Common myeloid progenitor, CD34-positive (primary cell): Measurements from ENCODE around the gene CSF1R.
A peak's percentile ranks its signal among the peaks of the same experiment; 100 is the strongest.

Source experiments
- CTCF ChIA-PET: fragments of 350-600 bp; sonication (Branson Sonifier 250); formaldehyde crosslinking; loops from one replicate; lab custom pipeline; 2021; ENCODE audit warnings: antibody characterized with exemption; lab: Charles Lee
- POLR2A ChIA-PET: fragments of 350-600 bp; sonication (Branson Sonifier 250); formaldehyde crosslinking; loops from one replicate; lab custom pipeline; 2021; ENCODE audit warnings: antibody characterized with exemption; lab: Charles Lee
- DNase-seq, 3 donors: peaks; one replicate each; pipeline versions ENCODE4 v3.0.0 to v3.0.0-alpha.2; 2013
- H3K27ac ChIP-seq, 2 experiments: 1 replicate in 1 of 2; 2 replicates in 1 of 2; pipeline ENCODE4 v1.7.0; 2013; ENCODE audit warnings: inconsistent platforms in 2 of 2, low read length in 2 of 2, mild to moderate bottlenecking in 2 of 2, low read depth in 1 of 2, moderate library complexity in 1 of 2; ENCODE audit not compliant: severe bottlenecking in 2 of 2, insufficient read depth in 1 of 2, poor library complexity in 1 of 2
- H3K27me3 ChIP-seq, 5 experiments: replicated peaks in 2 of 5; 1 replicate in 3 of 5; 2 replicates in 2 of 5; pipeline versions ENCODE4 v1.6.1 to v1.7.0; 2013; ENCODE audit warnings: low read length in 4 of 5, mild to moderate bottlenecking in 2 of 5, moderate library complexity in 2 of 5, inconsistent platforms in 1 of 5; ENCODE audit not compliant: insufficient read depth in 5 of 5, control insufficient read depth in 4 of 5
- H3K36me3 ChIP-seq, 4 experiments: 1 replicate in 2 of 4; 2 replicates in 2 of 4; pipeline versions ENCODE4 v1.6.1 to v1.7.0; 2013; ENCODE audit warnings: low read length in 3 of 4, control low read depth in 1 of 4, mild to moderate bottlenecking in 1 of 4; ENCODE audit not compliant: control insufficient read depth in 4 of 4, insufficient read depth in 4 of 4
- H3K4me1 ChIP-seq, 4 experiments: 1 replicate in 3 of 4; 2 replicates in 1 of 4; pipeline versions ENCODE4 v1.6.1 to v1.7.1; 2013; ENCODE audit warnings: low read length in 3 of 4, mild to moderate bottlenecking in 3 of 4, control low read depth in 1 of 4, inconsistent platforms in 1 of 4, moderate library complexity in 1 of 4; ENCODE audit not compliant: control insufficient read depth in 4 of 4, insufficient read depth in 4 of 4; ENCODE audit errors: control extremely low read depth in 1 of 4
- H3K4me3 ChIP-seq, 7 experiments: 1 replicate in 4 of 7; 2 replicates in 3 of 7; pipeline versions ENCODE4 v1.5.1 to v1.7.0; 2013; ENCODE audit warnings: mild to moderate bottlenecking in 7 of 7, low read length in 6 of 7, moderate library complexity in 6 of 7, inconsistent platforms in 2 of 7, low read depth in 2 of 7, control low read depth in 1 of 7; ENCODE audit not compliant: insufficient read depth in 4 of 7, control insufficient read depth in 1 of 7; ENCODE audit errors: extremely low read depth in 1 of 7
- H3K9me3 ChIP-seq, 5 experiments: 1 replicate in 4 of 5; 2 replicates in 1 of 5; pipeline versions ENCODE4 v1.6.1 to v1.7.1; 2013; ENCODE audit warnings: low read length in 4 of 5, mild to moderate bottlenecking in 2 of 5, inconsistent platforms in 1 of 5, low read depth in 1 of 5, moderate library complexity in 1 of 5; ENCODE audit not compliant: control insufficient read depth in 4 of 5, insufficient read depth in 2 of 5; ENCODE audit errors: control extremely low read depth in 1 of 5
- WGBS: methylation state at CpG from one replicate; pipeline ENCODE4 v1.1.5; 2013; ENCODE audit not compliant: insufficient coverage; 5-methylcytosine and 5-hydroxymethylcytosine counted together

CSF1R gene

GRCh38 chr5:150078802-150079689, 7.3 kb downstream of the CSF1R start:
- no peak overlapping the region for H3K4me3 ChIP-seq
- H3K27ac ChIP-seq, result no peak overlapping the region
- H3K27me3 ChIP-seq, result no peaks in the 10 kb centered on the region
- peaks cover 21 to 63% (median 51%) of the 10 kb centered on the region in 4 experiments for H3K4me1 ChIP-seq
- CTCF ChIA-PET, result interaction anchor here (0.7 to 1.5 kb wide), 4 partner anchors 9 to 88 kb away, joined by 3 to 4 read pairs (median 4); no protein-coding TSS in a partner anchor
- H3K36me3 ChIP-seq, result peaks cover 0 to 2% (median 0%) of the 10 kb centered on the region in 4 experiments
- WGBS, result 94% methylated on average over 7 of the region's 7 CpGs
- DNase-seq, result no peak
- POLR2A ChIA-PET, result no interaction called here
- H3K9me3 ChIP-seq, result no peaks in the 10 kb centered on the region

- Histone ChIP-seq H3K9me3 (peaks cover 0 to 4% (median 2%) of the 10 kb centered on the region in 5 experiments), H3K4me3 (no peak overlapping the region), H3K36me3 (peaks cover 0 to 2% (median 0%) of the 10 kb centered on the region in 4 experiments), H3K4me1 (peaks cover 21 to 54% (median 44%) of the 10 kb centered on the region in 4 experiments), H3K27me3 (no peaks in the 10 kb centered on the region), H3K27ac (no peak overlapping the region)
- no peak for DNase-seq
- ChIA-PET CTCF (interaction anchor here (0.7 to 1.5 kb wide), 6 partner anchors 12 to 87 kb away, joined by 3 to 5 read pairs (median 3); no protein-coding TSS in a partner anchor), POLR2A (interaction anchor here (0.7 kb wide), 1 partner anchor 220 kb away, joined by 9 read pairs; no protein-coding TSS in a partner anchor)
- WGBS, result 90% methylated on average over 8 of the region's 8 CpGs
These were observed 8.2 kb downstream of the CSF1R start for GRCh38 chr5:150077996-150078801.

DNA sequence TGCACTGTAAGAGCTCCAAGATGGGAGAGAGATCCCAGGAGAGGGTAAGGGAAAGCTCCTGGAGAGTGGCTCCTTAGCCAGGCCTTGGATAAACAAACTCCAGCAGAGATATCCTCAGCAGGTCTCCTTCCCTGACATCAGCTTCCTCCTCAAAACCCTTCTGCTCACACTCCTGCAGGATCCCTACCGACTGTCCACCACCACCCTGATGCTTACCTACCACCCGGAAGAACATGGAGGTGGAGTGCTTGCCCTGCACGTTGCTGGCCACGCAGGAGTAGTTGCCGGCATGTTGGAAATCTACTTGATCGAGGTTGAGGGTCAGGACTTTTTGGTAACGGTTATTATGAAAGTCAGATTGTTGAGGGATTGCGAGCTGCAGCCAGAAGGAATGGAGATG, 9.3 kb downstream of the CSF1R start:
- H3K9me3 ChIP-seq, result peaks cover 0 to 8% (median 6%) of the 10 kb centered on the region in 5 experiments
- peaks cover 11 to 43% (median 33%) of the 10 kb centered on the region in 4 experiments for H3K4me1 ChIP-seq
- ChIA-PET CTCF (interaction anchor here (0.6 to 1.4 kb wide), 5 partner anchors 11 to 42 kb away, joined by 3 to 5 read pairs (median 3); no protein-coding TSS in a partner anchor), POLR2A (no interaction called here)
- no peak overlapping the region for H3K27ac ChIP-seq
- no peak for DNase-seq
- peaks cover 0 to 8% (median 0%) of the 10 kb centered on the region in 4 experiments for H3K36me3 ChIP-seq
- 84% methylated on average over 6 of the region's 8 CpGs for WGBS
- no peaks in the 10 kb centered on the region for H3K27me3 ChIP-seq
- no peak overlapping the region for H3K4me3 ChIP-seq

- DNase-seq, result peak in 2 of 3 donors; percentile 33 to 39
- Histone ChIP-seq H3K27me3 (no peaks in the 10 kb centered on the region), H3K4me1 (peaks cover 3 to 31% (median 20%) of the 10 kb centered on the region in 4 experiments), H3K9me3 (peaks cover 0 to 8% (median 6%) of the 10 kb centered on the region in 5 experiments), H3K36me3 (peaks cover 0 to 8% (median 0%) of the 10 kb centered on the region in 4 experiments), H3K4me3 (no peak overlapping the region), H3K27ac (no peak overlapping the region)
- WGBS, result 98% methylated on average over 4 of the region's 4 CpGs
- POLR2A ChIA-PET, result interaction anchor here (0.9 kb wide), 1 partner anchor 12 kb away, joined by 3 read pairs; no protein-coding TSS in a partner anchor
- CTCF ChIA-PET, result interaction anchor here (0.8 to 2.5 kb wide), 7 partner anchors 9 to 100 kb away, joined by 3 to 14 read pairs (median 5); partner anchors contain the start of gene CSF1R
These were observed 10.5 kb downstream of the CSF1R start for GRCh38 chr5:150075806-150076205.

- Histone ChIP-seq H3K4me1 (peaks cover 0 to 31% (median 17%) of the 10 kb centered on the region in 4 experiments), H3K36me3 (peaks cover 0 to 8% (median 0%) of the 10 kb centered on the region in 4 experiments), H3K9me3 (peaks cover 0 to 8% (median 6%) of the 10 kb centered on the region in 5 experiments), H3K27ac (no peak overlapping the region), H3K27me3 (no peaks in the 10 kb centered on the region), H3K4me3 (no peak overlapping the region)
- DNase-seq, result no peak
- CTCF ChIA-PET, result interaction anchor here (0.8 to 2.5 kb wide), 8 partner anchors 8 to 100 kb away, joined by 3 to 14 read pairs (median 4); partner anchors contain the start of gene CSF1R
- POLR2A ChIA-PET, result interaction anchor here (0.9 kb wide), 1 partner anchor 12 kb away, joined by 3 read pairs; no protein-coding TSS in a partner anchor
- WGBS, result 76% methylated on average over 4 of the region's 4 CpGs
These were observed 11.1 kb downstream of the CSF1R start for GRCh38 chr5:150075233-150075632.

DNA sequence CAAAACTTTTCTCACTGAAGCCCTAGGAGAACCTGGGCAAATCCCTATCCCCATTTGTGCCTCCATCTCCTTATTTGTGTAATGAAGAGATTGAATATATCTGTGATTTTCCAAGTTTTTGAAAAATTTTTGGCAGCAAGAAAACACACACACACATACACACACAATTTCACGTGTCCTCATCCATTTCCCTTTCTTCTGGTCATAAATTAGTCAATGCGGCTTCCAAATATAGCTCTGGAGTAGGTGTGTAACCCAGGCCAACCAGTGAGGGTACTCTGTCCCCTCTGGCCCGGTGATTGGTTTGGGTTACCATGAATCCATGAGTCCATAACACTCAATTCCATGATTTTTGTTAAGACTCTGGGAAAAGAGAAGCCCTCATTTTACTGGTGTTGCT, 12.7 kb downstream of the CSF1R start:
- CTCF ChIA-PET, result interaction anchor here (0.9 to 2.5 kb wide), 8 partner anchors 9 to 102 kb away, joined by 3 to 14 read pairs (median 4); no protein-coding TSS in a partner anchor
- WGBS, result 70% methylated on average over 2 of the region's 3 CpGs
- Histone ChIP-seq H3K4me1 (peaks cover 0 to 30% (median 8%) of the 10 kb centered on the region in 4 experiments), H3K27ac (no peak overlapping the region), H3K36me3 (peaks cover 0 to 5% (median 0%) of the 10 kb centered on the region in 4 experiments), H3K9me3 (peaks cover 0 to 8% (median 6%) of the 10 kb centered on the region in 5 experiments), H3K27me3 (no peaks in the 10 kb centered on the region), H3K4me3 (no peak overlapping the region)
- POLR2A ChIA-PET, result no interaction called here
- DNase-seq, result no peak
